Measurements from ENCODE around the gene TEX11.

The TEX11 gene

GRCh38 chrX:70834589-70834988, 73.9 kb downstream of the TEX11 start:
- H3K4me1 ChIP-seq (ENCODE audit: control insufficient read depth, insufficient read depth, low read length) = no peaks in the 10 kb centered on the region
- CTCF ChIA-PET = no interaction called here
- no peak overlapping the region for H3K27ac ChIP-seq (ENCODE audit: extremely low read depth, low read depth, low read length)
- H3K36me3 ChIP-seq (ENCODE audit: control insufficient read depth in 2 of 2, insufficient read depth in 1 of 2, low read length in 2 of 2) = no peaks in the 10 kb centered on the region
- no peak overlapping the region for H3K4me3 ChIP-seq (ENCODE audit: low read depth, low read length)
- POLR2A ChIA-PET = no interaction called here
- no peaks in the 10 kb centered on the region; the same call in 1 of the 2 replicates for H3K9me3 ChIP-seq (ENCODE audit: control insufficient read depth, insufficient read depth, low read depth, low read length)
- no peak for TF ChIP-seq YY1 (tag by site-specific recombination; IDR thresholded peaks at IDR 0.05)
- no peak for TF ChIP-seq ZNF610 (tag by site-specific recombination; IDR thresholded peaks at IDR 0.05; ENCODE audit: borderline replicate concordance)
- no peak for TF ChIP-seq ZBTB20 (tag by site-specific recombination; IDR thresholded peaks at IDR 0.05)
- TF ChIP-seq ZNF501 (tag by site-specific recombination; IDR thresholded peaks at IDR 0.05) = no peak
- TF ChIP-seq OSR2 (tag by site-specific recombination; IDR thresholded peaks at IDR 0.05) = no peak
- no peak for TF ChIP-seq GLIS1 (tag by site-specific recombination; IDR thresholded peaks at IDR 0.05)
- no peak for TF ChIP-seq ZNF426 (tag by site-specific recombination; IDR thresholded peaks at IDR 0.05)
- TF ChIP-seq ZNF202 (tag by site-specific recombination; IDR thresholded peaks at IDR 0.05; ENCODE audit: borderline replicate concordance) = no peak
- no peak for TF ChIP-seq ZNF394 (tag by site-specific recombination; IDR thresholded peaks at IDR 0.05; ENCODE audit: borderline replicate concordance)
- no peak for TF ChIP-seq PRDM10 (tag by site-specific recombination; IDR thresholded peaks at IDR 0.05)
- no peak for TF ChIP-seq ZNF449 (tag by site-specific recombination; IDR thresholded peaks at IDR 0.05)
- no peak for TF ChIP-seq ZNF707 (tag by site-specific recombination; IDR thresholded peaks at IDR 0.05)
- TF ChIP-seq ZNF626 (tag by site-specific recombination; IDR thresholded peaks at IDR 0.05) = no peak

- ChIA-PET POLR2A (no interaction called here), CTCF (no interaction called here)
- H3K9me3 ChIP-seq (ENCODE audit: control insufficient read depth, insufficient read depth, low read depth, low read length) = no peaks in the 10 kb centered on the region
- no peak for TF ChIP-seq ZSCAN23 (tag by site-specific recombination; IDR thresholded peaks at IDR 0.05)
- H3K4me1 ChIP-seq (ENCODE audit: control insufficient read depth, insufficient read depth, low read length) = no peaks in the 10 kb centered on the region
- no peak overlapping the region for H3K4me3 ChIP-seq (ENCODE audit: low read depth, low read length)
- no peaks in the 10 kb centered on the region for H3K36me3 ChIP-seq (ENCODE audit: control insufficient read depth in 2 of 2, insufficient read depth in 1 of 2, low read length in 2 of 2)
- no peak overlapping the region for H3K27ac ChIP-seq (ENCODE audit: extremely low read depth, low read depth, low read length)
Observed at GRCh38 chrX:70826715-70827114, 81.8 kb downstream of the TEX11 start.

GRCh38 chrX:70825366-70825765, 83.1 kb downstream of the TEX11 start:
- H3K27ac ChIP-seq (ENCODE audit: extremely low read depth, low read depth, low read length) = no peak overlapping the region
- TF ChIP-seq ZNF610 (tag by site-specific recombination; IDR thresholded peaks at IDR 0.05; ENCODE audit: borderline replicate concordance) (no peak), ZNF501 (tag by site-specific recombination; IDR thresholded peaks at IDR 0.05) (no peak), ZNF585B (tag by site-specific recombination; IDR thresholded peaks at IDR 0.05) (no peak), ZNF341 (tag by site-specific recombination; IDR thresholded peaks at IDR 0.05; ENCODE audit: low read depth) (no peak), ZNF664 (tag by site-specific recombination; IDR thresholded peaks at IDR 0.05) (no peak), ZNF785 (tag by site-specific recombination; IDR thresholded peaks at IDR 0.05) (no peak), ZNF133 (tag by site-specific recombination; IDR thresholded peaks at IDR 0.05) (no peak), ZSCAN23 (tag by site-specific recombination; IDR thresholded peaks at IDR 0.05) (no peak)
- no peaks in the 10 kb centered on the region for H3K4me1 ChIP-seq (ENCODE audit: control insufficient read depth, insufficient read depth, low read length)
- CTCF ChIA-PET = interaction anchor here (0.7 kb wide), 1 partner anchor 290 kb away, joined by 5 read pairs; no protein-coding TSS in a partner anchor
- no peak overlapping the region for H3K4me3 ChIP-seq (ENCODE audit: low read depth, low read length)
- H3K36me3 ChIP-seq (ENCODE audit: control insufficient read depth in 2 of 2, insufficient read depth in 1 of 2, low read length in 2 of 2) = no peaks in the 10 kb centered on the region
- peaks cover 2% of the 10 kb centered on the region; the same call in 1 of the 2 replicates for H3K9me3 ChIP-seq (ENCODE audit: control insufficient read depth, insufficient read depth, low read depth, low read length)
- POLR2A ChIA-PET = no interaction called here
